Measurements from ENCODE around the gene NRG3.

Gene NRG3

GRCh38 chr10:82391971-82392370, 517.0 kb downstream of the NRG3 start:
- TF ChIP-seq ZBTB6 (tag by site-specific recombination; IDR thresholded peaks at IDR 0.05): no peak
- no peak for TF ChIP-seq ZBTB10 (tag by site-specific recombination; IDR thresholded peaks at IDR 0.05)
- TF ChIP-seq SP3 (tag by site-specific recombination; IDR thresholded peaks at IDR 0.05): no peak
- no peak for TF ChIP-seq HOXD13 (CRISPR knock-in tag; IDR thresholded peaks at IDR 0.05; ENCODE audit: borderline replicate concordance)
- TF ChIP-seq ZNF654 (tag by site-specific recombination; IDR thresholded peaks at IDR 0.05; ENCODE audit: low read depth): no peak
- TF ChIP-seq ZNF513 (tag by site-specific recombination; IDR thresholded peaks at IDR 0.05): no peak
- no peak for TF ChIP-seq SETDB1 (IDR thresholded peaks at IDR 0.05; ENCODE audit: insufficient read length, low read length)
- no peak for TF ChIP-seq ZNF600 (tag by site-specific recombination; IDR thresholded peaks at IDR 0.05)
- TF ChIP-seq ZNF768 (tag by site-specific recombination; IDR thresholded peaks at IDR 0.05): no peak
- TF ChIP-seq SALL2 (tag by site-specific recombination; IDR thresholded peaks at IDR 0.05; ENCODE audit: borderline replicate concordance): no peak
- no peak for TF ChIP-seq ZNF426 (tag by site-specific recombination; IDR thresholded peaks at IDR 0.05)
- TF ChIP-seq ZBTB21 (tag by site-specific recombination; IDR thresholded peaks at IDR 0.05): no peak
- no peak for TF ChIP-seq PRDM6 (tag by site-specific recombination; IDR thresholded peaks at IDR 0.05)
- no peak for TF ChIP-seq ZNF335 (tag by site-specific recombination; conservative IDR thresholded peaks at IDR 0.05)
- Histone ChIP-seq H3K9me3 (ENCODE audit: control insufficient read depth, insufficient read depth, low read depth, low read length) (no peaks in the 10 kb centered on the region), H3K4me1 (ENCODE audit: control insufficient read depth, insufficient read depth, low read length) (no peaks in the 10 kb centered on the region), H3K36me3 (ENCODE audit: control insufficient read depth in 2 of 2, insufficient read depth in 1 of 2, low read length in 2 of 2) (no peaks in the 10 kb centered on the region), H3K27ac (ENCODE audit: extremely low read depth, low read depth, low read length) (no peak overlapping the region), H3K4me3 (ENCODE audit: low read depth, low read length) (no peak overlapping the region)
- ChIA-PET POLR2A (no interaction called here), CTCF (interaction anchor here (1.4 kb wide), 1 partner anchor 14 kb away, joined by 4 read pairs; no protein-coding TSS in a partner anchor)

GRCh38 chr10:82392533-82392932, 517.5 kb downstream of the NRG3 start:
- Histone ChIP-seq H3K36me3 (ENCODE audit: control insufficient read depth in 2 of 2, insufficient read depth in 1 of 2, low read length in 2 of 2) (no peaks in the 10 kb centered on the region), H3K4me1 (ENCODE audit: control insufficient read depth, insufficient read depth, low read length) (no peaks in the 10 kb centered on the region), H3K4me3 (ENCODE audit: low read depth, low read length) (no peak overlapping the region), H3K9me3 (ENCODE audit: control insufficient read depth, insufficient read depth, low read depth, low read length) (no peaks in the 10 kb centered on the region), H3K27ac (ENCODE audit: extremely low read depth, low read depth, low read length) (no peak overlapping the region)
- no peak for TF ChIP-seq BCL11B (tag by site-specific recombination; IDR thresholded peaks at IDR 0.05; ENCODE audit: low read depth)
- TF ChIP-seq ZNF549 (tag by site-specific recombination; IDR thresholded peaks at IDR 0.05): no peak
- TF ChIP-seq ZFP3 (tag by site-specific recombination; IDR thresholded peaks at IDR 0.05; ENCODE audit: low read depth): no peak
- no peak for TF ChIP-seq ZBTB49 (tag by site-specific recombination; IDR thresholded peaks at IDR 0.05; ENCODE audit: low read depth)
- no peak for TF ChIP-seq ZNF585B (tag by site-specific recombination; IDR thresholded peaks at IDR 0.05)
- no peak for TF ChIP-seq ZNF639 (tag by site-specific recombination; IDR thresholded peaks at IDR 0.05)
- no peak for TF ChIP-seq ZNF561 (tag by site-specific recombination; IDR thresholded peaks at IDR 0.05; ENCODE audit: borderline replicate concordance)
- no peak for TF ChIP-seq ZIC2 (tag by site-specific recombination; IDR thresholded peaks at IDR 0.05)
- TF ChIP-seq ZNF704 (tag by site-specific recombination; IDR thresholded peaks at IDR 0.05): no peak
- CTCF ChIA-PET: no interaction called here
- POLR2A ChIA-PET: no interaction called here

All from HEK293 (cell line).